K562 (cell line): Measurements from ENCODE around the gene IRF2BP2.

Source experiments
- DPF2 ChIP-seq: fragments of 450-650 bp; IDR thresholded peaks from 2 replicates; pipeline ENCODE4 v1.6.1; 2016
- EZH2 ChIP-seq: IDR thresholded peaks from 2 replicates; pipeline ENCODE4 v1.6.1; 2012; ENCODE audit warnings: low read depth, mild to moderate bottlenecking, inconsistent platforms, low read length, borderline replicate concordance
- FOXM1 ChIP-seq, 2 experiments: fragments of 450-650 bp in 1 of 2; sonication (generic) in 1 of 2; formaldehyde crosslinking in 1 of 2; IDR thresholded peaks; 2 replicates each; pipeline versions ENCODE4 v1.6.1 to v1.9.0; 2017 to 2022; ENCODE audit warnings: low read depth in 2 of 2, mild to moderate bottlenecking in 2 of 2, missing genetic modification reagents in 1 of 2, moderate library complexity in 1 of 2
- HNRNPLL ChIP-seq: fragments of 200-400 bp; formaldehyde crosslinking; IDR thresholded peaks from 2 replicates; pipeline ENCODE4 v1.6.1; 2017; ENCODE audit warnings: low read length, low read depth, mild to moderate bottlenecking; ENCODE audit not compliant: poor library complexity, severe bottlenecking
- NR2C2 ChIP-seq, 2 experiments: fragments of 200-800 bp in 1 of 2; sonication (Bioruptor generic) in 1 of 2; sonication (generic) in 1 of 2; formaldehyde crosslinking in 1 of 2; IDR thresholded peaks; 2 replicates each; pipeline versions ENCODE4 v1.6.1 to v1.8.0; 2016 to 2022; ENCODE audit warnings: mild to moderate bottlenecking in 1 of 2, missing compliant biosample characterization in 1 of 2, missing genetic modification characterization in 1 of 2, missing genetic modification reagents in 1 of 2
- POU5F1 ChIP-seq: fragments of 150-350 bp; IDR thresholded peaks from 2 replicates; pipeline ENCODE4 v1.6.1; 2014; ENCODE audit warnings: borderline replicate concordance, low read length, low read depth, mild to moderate bottlenecking; ENCODE audit not compliant: partially characterized antibody
- RAD21 ChIP-seq, 2 experiments: fragments of 250-450 bp in 1 of 2; fragments of 450-650 bp in 1 of 2; sonication (Bioruptor Pico) in 1 of 2; formaldehyde crosslinking in 1 of 2; IDR thresholded peaks in 1 of 2; conservative IDR thresholded peaks in 1 of 2; 2 replicates each; pipeline versions ENCODE4 v1.4.0 to v1.8.0; 2020 to 2022; ENCODE audit warnings: mild to moderate bottlenecking in 2 of 2, moderate library complexity in 1 of 2
- RFX5 ChIP-seq: IDR thresholded peaks from 2 replicates; pipeline ENCODE4 v1.6.1; 2011; ENCODE audit warnings: low read depth, mild to moderate bottlenecking, improper control_type of control experiment, low read length
- RNF2 ChIP-seq: sonication (generic); IDR thresholded peaks from 2 replicates; pipeline ENCODE4 v1.6.1; 2016
- SOX6 ChIP-seq: fragments of 450-650 bp; IDR thresholded peaks from 2 replicates; pipeline ENCODE4 v1.6.1; 2014; ENCODE audit warnings: mild to moderate bottlenecking
- ZBTB7A ChIP-seq: IDR thresholded peaks from 2 replicates; pipeline ENCODE4 v1.6.1; 2011; ENCODE audit warnings: low read depth, mild to moderate bottlenecking, low read length, moderate library complexity, borderline replicate concordance; ENCODE audit not compliant: control insufficient read depth
- ZFX ChIP-seq: sonication (generic); formaldehyde crosslinking; IDR thresholded peaks from 2 replicates; pipeline ENCODE4 v1.8.0; 2022; ENCODE audit warnings: mild to moderate bottlenecking, missing genetic modification reagents, moderate library complexity
- TF ChIP-seq, protein P1 (sequence below): fragments of 450-650 bp; formaldehyde crosslinking; IDR thresholded peaks from 2 replicates; pipeline ENCODE4 v1.4.0; 2020; ENCODE audit warnings: mild to moderate bottlenecking, moderate library complexity
- TF ChIP-seq, protein P2 (sequence below): sonication (generic); formaldehyde crosslinking; IDR thresholded peaks from 2 replicates; pipeline ENCODE4 v1.5.0; 2020; ENCODE audit warnings: missing genetic modification reagents

DNA sequence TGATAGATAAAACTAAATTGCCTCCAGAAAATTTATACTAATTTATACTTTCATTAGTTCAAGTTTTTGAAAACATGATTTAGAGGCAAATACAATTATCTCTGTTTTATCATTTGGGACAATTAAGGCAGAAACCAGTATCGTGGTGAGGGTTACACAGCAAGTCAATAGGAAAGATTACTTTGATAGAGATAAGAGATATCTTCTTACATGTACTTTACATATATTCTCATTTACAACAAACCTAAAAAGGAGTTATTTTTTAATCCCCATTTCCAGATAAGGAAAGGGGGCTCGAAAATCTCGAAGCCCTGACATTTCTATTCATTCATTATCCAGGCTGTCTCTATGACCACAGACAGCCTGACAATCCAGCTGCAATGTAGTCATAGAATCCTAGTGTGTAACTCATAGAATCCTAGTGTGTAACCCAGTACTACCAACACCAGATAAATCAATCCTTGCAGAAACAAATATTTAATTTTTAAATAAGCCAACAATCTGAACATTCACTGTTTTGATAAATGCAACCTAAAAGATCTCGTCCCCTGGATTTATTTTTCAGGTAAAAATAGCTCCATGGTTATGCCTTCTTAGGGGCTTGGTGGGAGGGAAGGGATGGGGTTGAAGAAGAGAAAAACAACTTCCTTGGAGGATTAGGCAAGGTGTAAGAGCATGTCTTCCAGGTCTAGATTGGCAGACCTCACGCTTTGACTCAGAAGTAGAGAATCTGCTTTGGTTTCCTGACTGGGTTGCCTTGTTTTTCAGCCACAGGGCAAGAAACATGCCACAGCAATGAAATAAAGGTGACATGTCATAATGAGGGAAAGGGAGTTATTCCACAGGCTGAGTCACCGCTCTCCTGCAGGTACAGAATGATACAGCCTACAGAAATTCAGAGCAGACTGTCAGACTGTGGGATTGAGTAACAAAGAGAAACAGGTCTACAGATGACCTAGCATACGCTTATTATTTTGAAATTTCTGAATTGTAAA is 45.6 kb downstream of the IRF2BP2 start:
- TF ChIP-seq POU5F1 = no peak
- TF ChIP-seq DPF2 = 0 out of 2 replicates have a peak, but pooled peaks have one; percentile 16
- TF ChIP-seq ZBTB7A = no peak
- TF ChIP-seq ZFX (CRISPR knock-in tag) = no peak
- TF ChIP-seq RNF2 = no peak
- TF ChIP-seq, protein P1, sequence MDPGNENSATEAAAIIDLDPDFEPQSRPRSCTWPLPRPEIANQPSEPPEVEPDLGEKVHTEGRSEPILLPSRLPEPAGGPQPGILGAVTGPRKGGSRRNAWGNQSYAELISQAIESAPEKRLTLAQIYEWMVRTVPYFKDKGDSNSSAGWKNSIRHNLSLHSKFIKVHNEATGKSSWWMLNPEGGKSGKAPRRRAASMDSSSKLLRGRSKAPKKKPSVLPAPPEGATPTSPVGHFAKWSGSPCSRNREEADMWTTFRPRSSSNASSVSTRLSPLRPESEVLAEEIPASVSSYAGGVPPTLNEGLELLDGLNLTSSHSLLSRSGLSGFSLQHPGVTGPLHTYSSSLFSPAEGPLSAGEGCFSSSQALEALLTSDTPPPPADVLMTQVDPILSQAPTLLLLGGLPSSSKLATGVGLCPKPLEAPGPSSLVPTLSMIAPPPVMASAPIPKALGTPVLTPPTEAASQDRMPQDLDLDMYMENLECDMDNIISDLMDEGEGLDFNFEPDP = no peak
- TF ChIP-seq, protein P2, sequence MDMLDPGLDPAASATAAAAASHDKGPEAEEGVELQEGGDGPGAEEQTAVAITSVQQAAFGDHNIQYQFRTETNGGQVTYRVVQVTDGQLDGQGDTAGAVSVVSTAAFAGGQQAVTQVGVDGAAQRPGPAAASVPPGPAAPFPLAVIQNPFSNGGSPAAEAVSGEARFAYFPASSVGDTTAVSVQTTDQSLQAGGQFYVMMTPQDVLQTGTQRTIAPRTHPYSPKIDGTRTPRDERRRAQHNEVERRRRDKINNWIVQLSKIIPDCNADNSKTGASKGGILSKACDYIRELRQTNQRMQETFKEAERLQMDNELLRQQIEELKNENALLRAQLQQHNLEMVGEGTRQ (CRISPR knock-in tag) = no peak
- no peak for TF ChIP-seq HNRNPLL
- TF ChIP-seq SOX6 = no peak
- no peak for TF ChIP-seq RFX5
- no peak for TF ChIP-seq EZH2
- no peak for TF ChIP-seq RAD21 (CRISPR knock-in tag; conservative IDR thresholded peaks at IDR 0.05 in 1 of 2, IDR thresholded peaks at IDR 0.05 in 1 of 2)
- no peak for TF ChIP-seq NR2C2 (CRISPR knock-in tag; IDR thresholded peaks at IDR 0.05)
- TF ChIP-seq NR2C2 (tag; IDR thresholded peaks at IDR 0.05) = no peak
- no peak for TF ChIP-seq FOXM1 (IDR thresholded peaks at IDR 0.05; ENCODE audit: low read depth)
- TF ChIP-seq FOXM1 (CRISPR knock-in tag; IDR thresholded peaks at IDR 0.05; ENCODE audit: low read depth) = no peak
